HepG2 (cell line): ENCODE measurements around the gene TCF25. TPM values are rescaled to one million over a fixed set of nuclear protein-coding genes. Genes with fewer than 3 reads are reported as not detected.
A peak's percentile ranks its signal among the peaks of the same experiment; 100 is the strongest.

Source experiments
- AGO1 ChIP-seq: fragments of 200-400 bp; formaldehyde crosslinking; IDR thresholded peaks from 2 replicates; pipeline ENCODE4 v1.6.1; 2017; ENCODE audit warnings: mild to moderate bottlenecking, low read depth, low read length, moderate library complexity; ENCODE audit not compliant: poor library complexity, severe bottlenecking
- ELF4 ChIP-seq: sonication (generic); formaldehyde crosslinking; IDR thresholded peaks from 2 replicates; pipeline ENCODE4 v1.5.0; 2020; ENCODE audit warnings: missing genetic modification reagents, mild to moderate bottlenecking, moderate library complexity, borderline replicate concordance
- ETV5 ChIP-seq: IDR thresholded peaks from 2 replicates; pipeline ENCODE4 v1.6.1; 2018; ENCODE audit warnings: missing biosample characterization, missing genetic modification reagents, inconsistent platforms, borderline replicate concordance
- FOXK1 ChIP-seq: sonication (generic); formaldehyde crosslinking; IDR thresholded peaks from 2 replicates; pipeline ENCODE4 v1.4.0; 2020; ENCODE audit warnings: low read depth, missing genetic modification reagents, borderline replicate concordance
- HBP1 ChIP-seq: IDR thresholded peaks from 2 replicates; pipeline ENCODE4 v1.6.1; 2016; ENCODE audit warnings: low read depth, control low read depth
- HINFP ChIP-seq: sonication (generic); formaldehyde crosslinking; IDR thresholded peaks from 2 replicates; pipeline ENCODE4 v1.4.0; 2020; ENCODE audit warnings: low read depth, mild to moderate bottlenecking, missing genetic modification reagents
- JUND ChIP-seq: sonication (generic); formaldehyde crosslinking; IDR thresholded peaks from 2 replicates; pipeline ENCODE4 v1.8.0; 2022; ENCODE audit warnings: mild to moderate bottlenecking, missing genetic modification reagents
- MAFK ChIP-seq, 2 experiments: IDR thresholded peaks in 1 of 2; conservative IDR thresholded peaks in 1 of 2; 2 replicates each; pipeline ENCODE4 v1.6.1; 2011; ENCODE audit warnings: improper control_type of control experiment in 2 of 2, low read length in 2 of 2
- MTERF4 ChIP-seq: sonication (generic); formaldehyde crosslinking; IDR thresholded peaks from 2 replicates; pipeline ENCODE4 v1.8.0; 2023; ENCODE audit warnings: mild to moderate bottlenecking, missing genetic modification reagents
- POGZ ChIP-seq: sonication (generic); formaldehyde crosslinking; IDR thresholded peaks from 2 replicates; pipeline ENCODE4 v1.4.0; 2020; ENCODE audit warnings: mild to moderate bottlenecking, missing genetic modification reagents
- UBTF ChIP-seq: sonication (generic); formaldehyde crosslinking; IDR thresholded peaks from 2 replicates; pipeline ENCODE4 v1.4.0; 2020; ENCODE audit warnings: mild to moderate bottlenecking, missing genetic modification reagents
- YEATS2 ChIP-seq: sonication (generic); formaldehyde crosslinking; IDR thresholded peaks from 2 replicates; pipeline ENCODE4 v1.4.0; 2020; ENCODE audit warnings: missing genetic modification reagents, borderline replicate concordance
- ZNF329 ChIP-seq: sonication (generic); formaldehyde crosslinking; IDR thresholded peaks from 2 replicates; pipeline ENCODE4 v1.9.0; 2021; ENCODE audit warnings: low read depth, mild to moderate bottlenecking, missing genetic modification reagents
- ZNF331 ChIP-seq: sonication (generic); formaldehyde crosslinking; IDR thresholded peaks from 2 replicates; pipeline ENCODE4 v1.4.0; 2020; ENCODE audit warnings: missing genetic modification reagents
- ZNF343 ChIP-seq: sonication (generic); formaldehyde crosslinking; IDR thresholded peaks from 2 replicates; pipeline ENCODE4 v1.4.0; 2020; ENCODE audit warnings: mild to moderate bottlenecking, missing genetic modification reagents
- ZNF547 ChIP-seq: sonication (generic); formaldehyde crosslinking; IDR thresholded peaks from 2 replicates; pipeline ENCODE4 v1.5.1; 2020; ENCODE audit warnings: mild to moderate bottlenecking, missing genetic modification reagents
- ZNF598 ChIP-seq: sonication (generic); formaldehyde crosslinking; IDR thresholded peaks from 2 replicates; pipeline ENCODE4 v1.5.1; 2020; ENCODE audit warnings: mild to moderate bottlenecking, missing genetic modification reagents, borderline replicate concordance
- ZNF614 ChIP-seq: IDR thresholded peaks from 2 replicates; pipeline ENCODE4 v1.6.1; 2018; ENCODE audit warnings: missing biosample characterization, missing genetic modification reagents, inconsistent platforms, borderline replicate concordance
- ZNF691 ChIP-seq: sonication (generic); formaldehyde crosslinking; IDR thresholded peaks from 2 replicates; pipeline ENCODE4 v1.4.0; 2020; ENCODE audit warnings: missing genetic modification reagents, low read depth, mild to moderate bottlenecking, borderline replicate concordance
- ZNF746 ChIP-seq: sonication (generic); formaldehyde crosslinking; IDR thresholded peaks from 2 replicates; pipeline ENCODE4 v1.8.0; 2022; ENCODE audit warnings: mild to moderate bottlenecking, missing genetic modification reagents
- ZNF768 ChIP-seq: sonication (generic); formaldehyde crosslinking; IDR thresholded peaks from 2 replicates; pipeline ENCODE4 v1.4.0; 2020; ENCODE audit warnings: missing genetic modification reagents
- ZNF776 ChIP-seq: sonication (generic); formaldehyde crosslinking; IDR thresholded peaks from 2 replicates; pipeline ENCODE4 v1.4.0; 2020; ENCODE audit warnings: mild to moderate bottlenecking, missing genetic modification reagents
- polyA plus RNA-seq, 8 experiments: library from polyadenylated mRNA; depleted of rRNA in 3 of 8; stranded (reverse) in 7 of 8; unstranded in 1 of 8; fragments of >200 nt; fragmentation: Illumina TruSeq in 4 of 8; extraction: Trizol in 4 of 8; gene quantifications; 2 replicates each; pipeline versions ENCODE4 v1.2.1 to v1.2.3, GENCODE V29; 2011 to 2016; ENCODE audit warnings: low read depth in 4 of 8, missing spikeins in 1 of 8, mixed read lengths in 1 of 8; ENCODE audit not compliant: insufficient read depth in 1 of 8
- total RNA-seq, 5 experiments: library from RNA; depleted of rRNA; stranded (reverse); fragments of >200 nt; fragmentation: Illumina TruSeq; extraction: Trizol; gene quantifications; 2 replicates each; pipeline ENCODE4 v1.2.3, GENCODE V29; 2016; ENCODE audit warnings: low read depth in 1 of 5

TCF25 gene
- total and polyA plus RNA-seq, 2 of the 13 experiments (the other 11 are each of a cell fraction or from before 2014, with no cell fraction given): 138 to 206 TPM

- TF ChIP-seq UBTF (CRISPR knock-in tag): peak; percentile 67
- TF ChIP-seq JUND (CRISPR knock-in tag): no peak
- TF ChIP-seq ZNF746 (CRISPR knock-in tag): no peak
- TF ChIP-seq ZNF768 (CRISPR knock-in tag): peak; percentile 47; the same call in 1 of the 2 replicates
- TF ChIP-seq ZNF776 (CRISPR knock-in tag): 0 out of 2 replicates have a peak, but pooled peaks have one; percentile 50
- TF ChIP-seq ZNF691 (CRISPR knock-in tag): no peak
- TF ChIP-seq ZNF614 (CRISPR knock-in tag): no peak
- TF ChIP-seq MTERF4 (CRISPR knock-in tag): 0 out of 2 replicates have a peak, but pooled peaks have one; percentile 62
- 0 out of 2 replicates have a peak, but pooled peaks have one; percentile 47 for TF ChIP-seq HBP1 (CRISPR knock-in tag)
- 0 out of 2 replicates have a peak, but pooled peaks have one; percentile 28 for TF ChIP-seq FOXK1 (CRISPR knock-in tag)
- no peak for TF ChIP-seq YEATS2 (CRISPR knock-in tag)
- peak; percentile 46; the same call in 1 of the 2 replicates for TF ChIP-seq ETV5 (CRISPR knock-in tag)
- no peak for TF ChIP-seq POGZ (CRISPR knock-in tag)
- peak; percentile 84; the same call in 1 of the 2 replicates for TF ChIP-seq ZNF598 (CRISPR knock-in tag)
- no peak for TF ChIP-seq ZNF331 (CRISPR knock-in tag)
- TF ChIP-seq MAFK (conservative IDR thresholded peaks at IDR 0.05 in 1 of 2, IDR thresholded peaks at IDR 0.05 in 1 of 2; ENCODE audit: low read length in 2 of 2): no peak
- TF ChIP-seq ELF4 (CRISPR knock-in tag): no peak
- 0 out of 2 replicates have a peak, but pooled peaks have one; percentile 47 for TF ChIP-seq HINFP (CRISPR knock-in tag)
- no peak for TF ChIP-seq AGO1
- TF ChIP-seq ZNF343: no peak
- TF ChIP-seq ZNF329 (CRISPR knock-in tag): no peak
- TF ChIP-seq ZNF547: peak; percentile 82
These were observed 12.6 kb upstream of the TCF25 start (continued) for GRCh38 chr16:89860747-89861304.
